ENCODE data around the gene GPR17.

Gene GPR17

GRCh38 chr2:127671557-127672302 lies 25.8 kb downstream of the GPR17 start:
- DNase-seq (ENCODE audit: low spot score), result no peak

GRCh38 chr2:127672341-127673224 lies 26.6 kb downstream of the GPR17 start:
- DNase-seq (ENCODE audit: low spot score), result no peak

GRCh38 chr2:127673291-127674069 lies 27.5 kb downstream of the GPR17 start:
- no peak for DNase-seq (ENCODE audit: low spot score)

- DNase-seq (ENCODE audit: low spot score), result no peak
These were observed 28.6 kb downstream of the GPR17 start for GRCh38 chr2:127674241-127675209.

GRCh38 chr2:127675331-127676261 lies 29.6 kb downstream of the GPR17 start, which contains the start of gene LIMS2:
TSS of gene LIMS2 (minus strand) at chr2:127675530. CDS start at chr2:127675024, 506 bp downstream.
- DNase-seq (ENCODE audit: low spot score), result no peak

- DNase-seq (ENCODE audit: low spot score), result no peak
These were observed 31.0 kb downstream of the GPR17 start for GRCh38 chr2:127676906-127677305.

- no peak for DNase-seq (ENCODE audit: low spot score)
These were observed 32.6 kb downstream of the GPR17 start for GRCh38 chr2:127678531-127678930.

- no peak for DNase-seq (ENCODE audit: low spot score)
These were observed 33.0 kb downstream of the GPR17 start for GRCh38 chr2:127678991-127679390.

GRCh38 chr2:127679680-127680361 lies 33.9 kb downstream of the GPR17 start:
- DNase-seq (ENCODE audit: low spot score), result no peak

- DNase-seq (ENCODE audit: low spot score), result no peak
These were observed 34.8 kb downstream of the GPR17 start for GRCh38 chr2:127680706-127681287.

GRCh38 chr2:127681288-127681804 lies 35.4 kb downstream of the GPR17 start:
- no peak for DNase-seq (ENCODE audit: low spot score)

- no peak for DNase-seq (ENCODE audit: low spot score)
These were observed 36.3 kb downstream of the GPR17 start for GRCh38 chr2:127681976-127682857.

- no peak for DNase-seq (ENCODE audit: low spot score)
These were observed 37.1 kb downstream of the GPR17 start for GRCh38 chr2:127683056-127683455.

GRCh38 chr2:127683757-127684156 lies 37.8 kb downstream of the GPR17 start:
- no peak for DNase-seq (ENCODE audit: low spot score)

GRCh38 chr2:127685410-127686080 lies 39.6 kb downstream of the GPR17 start:
- DNase-seq (ENCODE audit: low spot score), result no peak

- DNase-seq (ENCODE audit: low spot score), result no peak
These were observed 42.5 kb downstream of the GPR17 start for GRCh38 chr2:127688405-127688804.

GRCh38 chr2:127690696-127691095 lies 44.7 kb downstream of the GPR17 start:
- DNase-seq (ENCODE audit: low spot score), result no peak
